GM12878 (cell line): ENCODE measurements around the gene CMYA5. TPM values are rescaled to one million over a fixed set of nuclear protein-coding genes. Genes with fewer than 3 reads are reported as not detected.

Source experiments
- ATAC-seq: fragments of 200-7000 bp; cut with Tn5 transposase; 3 replicates; pipeline ENCODE4 v1.9.1; 2020; ENCODE audit warnings: mild to moderate bottlenecking, moderate library complexity
- BruUV-seq: library from RNA; stranded (reverse); fragments of 400-500 nt; replicated peaks from 2 replicates; lab custom pipeline; 2021; lab: Mats Ljungman, UMichigan
- CTCF ChIA-PET: fragments of 300-600 bp; sonication (Branson Sonifier 250); formaldehyde crosslinking; extraction: SDS; loops from one replicate; lab custom pipeline; 2021; ENCODE audit warnings: inconsistent platforms; lab: Yijun Ruan, JAX
- POLR2A ChIA-PET: fragments of 350-600 bp; formaldehyde crosslinking; extraction: SDS; loops from one replicate; lab custom pipeline; 2021; ENCODE audit warnings: inconsistent platforms; lab: Charles Lee
- RAD21 ChIA-PET: fragments of 300-600 bp; sonication (Branson Sonifier 250); formaldehyde crosslinking; loops from one replicate; lab custom pipeline; 2023; ENCODE audit warnings: antibody characterized with exemption; ENCODE audit not compliant: unreplicated experiment; lab: Charles Lee
- SMC1A ChIA-PET: fragments of 300-600 bp; sonication (Branson Sonifier 250); formaldehyde crosslinking; loops from one replicate; lab custom pipeline; 2023; ENCODE audit not compliant: unreplicated experiment, uncharacterized antibody; lab: Charles Lee
- DNase-seq: peaks from one replicate; pipeline ENCODE4 v3.0.0-alpha.2; 2011; ENCODE audit warnings: low read depth, low spot score
- FAIRE-seq: peaks from 3 replicates; lab custom pipeline; 2011; peaks lifted over from hg19 to GRCh38; lab: Jason Lieb, UNC
- H2AFZ ChIP-seq: 2 replicates; pipeline ENCODE4 v1.6.0; 2011; ENCODE audit warnings: low read depth, low read length, control low read depth; ENCODE audit not compliant: control insufficient read depth
- H3K27ac ChIP-seq: 2 replicates; pipeline ENCODE4 v1.5.1; 2011; ENCODE audit warnings: control low read depth; ENCODE audit not compliant: control insufficient read depth, insufficient read depth
- H3K27me3 ChIP-seq, 2 experiments: replicated peaks in 1 of 2; 2 replicates each; pipeline versions ENCODE4 v1.6.0 to v1.6.1; 2011; ENCODE audit warnings: low read length in 1 of 2; ENCODE audit not compliant: control insufficient read depth in 2 of 2, insufficient read depth in 2 of 2
- H3K36me3 ChIP-seq, 2 experiments: 2 replicates each; pipeline ENCODE4 v1.5.1; 2011; ENCODE audit warnings: low read length in 1 of 2; ENCODE audit not compliant: control insufficient read depth in 2 of 2, insufficient read depth in 2 of 2
- H3K4me1 ChIP-seq: 2 replicates; pipeline ENCODE4 v1.6.1; 2011; ENCODE audit warnings: mild to moderate bottlenecking, low read length, moderate library complexity, mixed read lengths; ENCODE audit not compliant: control insufficient read depth, insufficient read depth
- H3K4me2 ChIP-seq: 2 replicates; pipeline ENCODE4 v1.6.0; 2011; ENCODE audit warnings: control low read depth; ENCODE audit not compliant: control insufficient read depth, insufficient read depth
- H3K4me3 ChIP-seq: fragments of 200-600 bp; sonication (generic); 2 replicates; pipeline ENCODE4 v1.5.1; 2016
- H3K79me2 ChIP-seq: 2 replicates; pipeline ENCODE4 v1.6.0; 2011; ENCODE audit warnings: low read length; ENCODE audit not compliant: control insufficient read depth, insufficient read depth
- H3K9ac ChIP-seq: 2 replicates; pipeline ENCODE4 v1.8.0; 2011; ENCODE audit warnings: low read length, control low read depth, mixed read lengths; ENCODE audit not compliant: control insufficient read depth, insufficient read depth
- H3K9me3 ChIP-seq: replicated peaks from 3 replicates; pipeline ENCODE4 v1.5.1; 2011; ENCODE audit warnings: mild to moderate bottlenecking, low read length; ENCODE audit not compliant: control insufficient read depth, insufficient read depth
- H4K20me1 ChIP-seq: 2 replicates; pipeline ENCODE4 v1.6.0; 2011; ENCODE audit not compliant: control insufficient read depth, insufficient read depth
- BCL11A ChIP-seq: IDR thresholded peaks from 2 replicates; pipeline ENCODE4 v1.6.1; 2011; ENCODE audit warnings: low read depth, low read length
- CHD2 ChIP-seq: IDR thresholded peaks from 2 replicates; pipeline ENCODE4 v1.6.1; 2011; ENCODE audit warnings: low read depth, low read length, improper control_type of control experiment, borderline replicate concordance
- DPF2 ChIP-seq: fragments of 450-650 bp; IDR thresholded peaks from 2 replicates; pipeline ENCODE4 v1.6.1; 2017; ENCODE audit warnings: mild to moderate bottlenecking
- ESRRA ChIP-seq: IDR thresholded peaks from 2 replicates; pipeline ENCODE4 v1.6.1; 2012; ENCODE audit warnings: mild to moderate bottlenecking, low read length, improper control_type of control experiment
- FOXM1 ChIP-seq: IDR thresholded peaks from 2 replicates; pipeline ENCODE4 v1.6.1; 2012; ENCODE audit warnings: low read depth, mild to moderate bottlenecking, inconsistent platforms, low read length, moderate library complexity
- IRF4 ChIP-seq: IDR thresholded peaks from 2 replicates; pipeline ENCODE4 v1.6.1; 2011; ENCODE audit warnings: low read depth, low read length
- NFYA ChIP-seq: IDR thresholded peaks from 2 replicates; pipeline ENCODE4 v1.6.1; 2011; ENCODE audit warnings: low read depth, mild to moderate bottlenecking, low read length, improper control_type of control experiment, borderline replicate concordance
- SUZ12 ChIP-seq: fragments of 200-600 bp; sonication (generic); IDR thresholded peaks from one replicate; pipeline ENCODE4 v1.6.1; 2018; ENCODE audit warnings: antibody characterized with exemption, mild to moderate bottlenecking; ENCODE audit not compliant: unreplicated experiment
- WRNIP1 ChIP-seq: IDR thresholded peaks from 2 replicates; pipeline ENCODE4 v1.6.1; 2011; ENCODE audit warnings: low read depth, low read length, improper control_type of control experiment, borderline replicate concordance
- ZNF207 ChIP-seq: fragments of 450-650 bp; IDR thresholded peaks from 2 replicates; pipeline ENCODE4 v1.6.1; 2014; ENCODE audit warnings: antibody characterized with exemption, mild to moderate bottlenecking, borderline replicate concordance
- WGBS: methylation state at CpG from one replicate; pipeline ENCODE4 v1.1.6; 2016; ENCODE audit warnings: low lambda C conversion rate; ENCODE audit not compliant: insufficient replicate concordance, insufficient coverage; ENCODE audit errors: missing lambda C conversion rate; 5-methylcytosine and 5-hydroxymethylcytosine counted together
- in situ Hi-C: fragments of 300-500 bp; cut with MboI; formaldehyde crosslinking; loops from 9 replicates; pipeline ENCODE4 v1.14.3; 2018; ENCODE audit warnings: mixed read lengths
- intact Hi-C: fragments of 100-400 bp; cut with micrococcal nuclease; formaldehyde crosslinking; loops from one replicate; pipeline ENCODE4 v1.14.2; 2022; ENCODE audit not compliant: unreplicated experiment
- polyA plus RNA-seq, 11 experiments: library from polyadenylated mRNA; depleted of rRNA in 4 of 11; unstranded in 6 of 11; stranded (reverse) in 5 of 11; fragments of >200 nt; fragmentation: Nextera tagmentation in 4 of 11; fragmentation: Illumina TruSeq in 1 of 11; extraction: Ambion mirVana in 4 of 11; extraction: Trizol in 1 of 11; gene quantifications; 1 replicate in 1 of 11; 2 replicates in 10 of 11; pipeline versions ENCODE4 v1.2.1 to v1.2.3, GENCODE V29; 2011 to 2016; ENCODE audit warnings: inconsistent platforms in 2 of 11, missing spikeins in 2 of 11, low read depth in 1 of 11
- total RNA-seq, 4 experiments: library from RNA; depleted of rRNA in 3 of 4; stranded (reverse); fragments of >200 nt in 3 of 4; fragmentation: Illumina TruSeq in 1 of 4; extraction: Trizol in 1 of 4; gene quantifications; 2 replicates each; pipeline versions ENCODE4 v1.2.1 to v1.2.3, GENCODE V29; 2013 to 2021
- TF ChIP-seq, protein P1 (sequence below): IDR thresholded peaks from 2 replicates; pipeline ENCODE4 v1.6.1; 2012; ENCODE audit warnings: improper control_type of control experiment, low read depth, low read length; ENCODE audit not compliant: insufficient replicate concordance
- TF ChIP-seq, protein P2 (sequence below): IDR thresholded peaks from 2 replicates; pipeline ENCODE4 v1.6.1; 2012; ENCODE audit warnings: low read depth, low read length, improper control_type of control experiment

Gene CMYA5
- total and polyA plus RNA-seq, 10 of the 15 experiments (the other 5 are each of a cell fraction or from before 2014, with no cell fraction given), result 0.01 to 0.34 (median 0.16) TPM; not detected in 1

DNA sequence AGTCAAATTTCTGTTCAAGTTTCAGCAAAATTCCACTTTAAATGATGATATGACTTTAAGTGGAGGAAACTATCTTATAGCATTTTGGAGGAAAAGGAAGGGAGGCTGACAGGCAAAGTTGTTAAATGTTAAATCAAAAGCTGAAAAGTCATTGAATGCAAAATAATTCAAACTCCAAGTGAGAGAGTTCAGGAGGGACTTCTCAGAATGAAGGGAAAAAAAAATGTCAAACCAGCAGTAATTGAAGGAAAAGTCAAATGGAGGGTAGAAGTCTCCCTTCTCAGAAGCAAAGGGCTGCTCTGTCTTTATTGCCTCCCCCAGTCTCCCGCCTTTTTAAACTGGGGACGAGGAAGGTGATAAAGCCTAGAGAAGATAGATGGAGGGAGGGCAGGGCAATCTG lies 134.8 kb downstream of the CMYA5 start:
- ChIA-PET RAD21 (no interaction called here), CTCF (no interaction called here)

More for the DNA sequence above, 134.8 kb downstream of the CMYA5 start:
- BruUV-seq, result no TSS peak
- 26% methylated on average over 2 of the region's 2 CpGs for WGBS
- POLR2A ChIA-PET, result no interaction called here
- Histone ChIP-seq H4K20me1 (no peaks in the 10 kb centered on the region), H3K4me2 (no peak overlapping the region), H3K27ac (no peak overlapping the region), H3K79me2 (no peaks in the 10 kb centered on the region), H3K9ac (no peak overlapping the region), H2AFZ (no peak overlapping the region), H3K27me3 (peaks cover 0 to 2% of the 10 kb centered on the region in 2 experiments; a peak in 1 of 4 replicates), H3K4me3 (no peak overlapping the region), H3K36me3 (no peaks in the 10 kb centered on the region), H3K4me1 (no peaks in the 10 kb centered on the region), H3K9me3 (no peaks in the 10 kb centered on the region)
- TF ChIP-seq, protein P1, sequence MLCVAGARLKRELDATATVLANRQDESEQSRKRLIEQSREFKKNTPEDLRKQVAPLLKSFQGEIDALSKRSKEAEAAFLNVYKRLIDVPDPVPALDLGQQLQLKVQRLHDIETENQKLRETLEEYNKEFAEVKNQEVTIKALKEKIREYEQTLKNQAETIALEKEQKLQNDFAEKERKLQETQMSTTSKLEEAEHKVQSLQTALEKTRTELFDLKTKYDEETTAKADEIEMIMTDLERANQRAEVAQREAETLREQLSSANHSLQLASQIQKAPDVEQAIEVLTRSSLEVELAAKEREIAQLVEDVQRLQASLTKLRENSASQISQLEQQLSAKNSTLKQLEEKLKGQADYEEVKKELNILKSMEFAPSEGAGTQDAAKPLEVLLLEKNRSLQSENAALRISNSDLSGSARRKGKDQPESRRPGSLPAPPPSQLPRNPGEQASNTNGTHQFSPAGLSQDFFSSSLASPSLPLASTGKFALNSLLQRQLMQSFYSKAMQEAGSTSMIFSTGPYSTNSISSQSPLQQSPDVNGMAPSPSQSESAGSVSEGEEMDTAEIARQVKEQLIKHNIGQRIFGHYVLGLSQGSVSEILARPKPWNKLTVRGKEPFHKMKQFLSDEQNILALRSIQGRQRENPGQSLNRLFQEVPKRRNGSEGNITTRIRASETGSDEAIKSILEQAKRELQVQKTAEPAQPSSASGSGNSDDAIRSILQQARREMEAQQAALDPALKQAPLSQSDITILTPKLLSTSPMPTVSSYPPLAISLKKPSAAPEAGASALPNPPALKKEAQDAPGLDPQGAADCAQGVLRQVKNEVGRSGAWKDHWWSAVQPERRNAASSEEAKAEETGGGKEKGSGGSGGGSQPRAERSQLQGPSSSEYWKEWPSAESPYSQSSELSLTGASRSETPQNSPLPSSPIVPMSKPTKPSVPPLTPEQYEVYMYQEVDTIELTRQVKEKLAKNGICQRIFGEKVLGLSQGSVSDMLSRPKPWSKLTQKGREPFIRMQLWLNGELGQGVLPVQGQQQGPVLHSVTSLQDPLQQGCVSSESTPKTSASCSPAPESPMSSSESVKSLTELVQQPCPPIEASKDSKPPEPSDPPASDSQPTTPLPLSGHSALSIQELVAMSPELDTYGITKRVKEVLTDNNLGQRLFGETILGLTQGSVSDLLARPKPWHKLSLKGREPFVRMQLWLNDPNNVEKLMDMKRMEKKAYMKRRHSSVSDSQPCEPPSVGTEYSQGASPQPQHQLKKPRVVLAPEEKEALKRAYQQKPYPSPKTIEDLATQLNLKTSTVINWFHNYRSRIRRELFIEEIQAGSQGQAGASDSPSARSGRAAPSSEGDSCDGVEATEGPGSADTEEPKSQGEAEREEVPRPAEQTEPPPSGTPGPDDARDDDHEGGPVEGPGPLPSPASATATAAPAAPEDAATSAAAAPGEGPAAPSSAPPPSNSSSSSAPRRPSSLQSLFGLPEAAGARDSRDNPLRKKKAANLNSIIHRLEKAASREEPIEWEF, result no peak
- TF ChIP-seq DPF2 (no peak), SUZ12 (no peak), IRF4 (no peak), ZNF207 (no peak), FOXM1 (no peak), WRNIP1 (no peak), BCL11A (no peak), ESRRA (no peak), CHD2 (no peak), NFYA (no peak)
- TF ChIP-seq, protein P2, sequence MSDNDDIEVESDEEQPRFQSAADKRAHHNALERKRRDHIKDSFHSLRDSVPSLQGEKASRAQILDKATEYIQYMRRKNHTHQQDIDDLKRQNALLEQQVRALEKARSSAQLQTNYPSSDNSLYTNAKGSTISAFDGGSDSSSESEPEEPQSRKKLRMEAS, result no peak
- DNase-seq (no peak), FAIRE-seq (no peak), ATAC-seq (no peak)
- intact Hi-C loops, result no loop called here
- SMC1A ChIA-PET, result no interaction called here
- in situ Hi-C loops, result no loop called here
